ENCODE results near the gene RNF169. TPM values are rescaled to one million over a fixed set of nuclear protein-coding genes. Genes with fewer than 3 reads are reported as not detected.

Gene RNF169
- total RNA-seq, 1 experiment from 2014 or later, result 13.0 TPM

DNA sequence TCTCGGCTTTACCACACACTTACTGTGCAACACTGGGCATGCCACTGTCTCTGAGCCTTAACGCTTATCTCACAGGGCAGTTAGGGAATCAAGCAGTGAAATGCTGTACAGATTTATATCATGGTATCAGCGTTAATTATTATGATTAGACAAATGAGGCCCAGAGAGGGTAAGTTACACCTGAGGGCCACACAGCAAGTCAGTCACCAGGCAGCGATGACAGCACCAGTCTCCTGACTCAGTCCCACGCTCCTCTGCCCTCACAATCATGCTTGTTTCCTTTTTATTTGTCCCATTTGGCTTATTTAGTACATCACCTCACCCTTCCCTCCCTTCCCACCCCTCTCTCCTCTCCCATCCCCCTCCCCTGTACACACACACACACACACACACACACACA, 29.6 kb upstream of the RNF169 start:
- Histone ChIP-seq H2BK15ac (ENCODE audit: low read depth, low read length) (no peak overlapping the region), H3K27ac (ENCODE audit: insufficient read length, low read depth, low read length) (no peak overlapping the region), H3K27me3 (ENCODE audit: insufficient read depth, low read length) (no peaks in the 10 kb centered on the region), H2BK5ac (ENCODE audit: insufficient read length, low read length) (no peak overlapping the region), H3K4ac (ENCODE audit: low read depth, low read length) (no peak overlapping the region), H2BK20ac (ENCODE audit: low read depth, low read length, poor library complexity, severe bottlenecking) (no peak overlapping the region), H3K18ac (ENCODE audit: insufficient read length, low read depth, low read length) (no peak overlapping the region), H3K4me1 (ENCODE audit: insufficient read depth, low read length) (peaks cover 3% of the 10 kb centered on the region; the same call in 1 of the 2 replicates), H4K20me1 (ENCODE audit: control insufficient read depth, insufficient read depth, insufficient read length) (no peaks in the 10 kb centered on the region), H2BK120ac (ENCODE audit: low read depth, low read length, poor library complexity, severe bottlenecking) (no peak overlapping the region), H3K4me2 (ENCODE audit: insufficient read depth, insufficient read length, low read length) (no peak overlapping the region), H3K9ac (ENCODE audit: extremely low read depth, insufficient read length, low read length) (no peak overlapping the region), H2BK12ac (ENCODE audit: insufficient read length, low read depth, low read length) (no peak overlapping the region), H4K5ac (ENCODE audit: insufficient read length, low read depth, low read length) (no peak overlapping the region), H3K79me1 (ENCODE audit: insufficient read depth, low read depth, low read length, poor library complexity, severe bottlenecking) (no peaks in the 10 kb centered on the region), H3K23ac (ENCODE audit: insufficient read length, low read depth, low read length) (no peak overlapping the region), H2AK5ac (ENCODE audit: insufficient read length, low read length) (no peak overlapping the region), H4K8ac (replicated peaks; ENCODE audit: insufficient read length, low read depth, low read length) (no peak overlapping the region), H2AFZ (ENCODE audit: low read length) (no peak overlapping the region), H3K23me2 (ENCODE audit: insufficient read length, low read depth, low read length, poor library complexity, severe bottlenecking) (no peaks in the 10 kb centered on the region), H4K91ac (ENCODE audit: insufficient read length, low read depth, low read length) (no peak overlapping the region), H3K79me2 (ENCODE audit: insufficient read depth, low read length) (no peaks in the 10 kb centered on the region), H3T11ph (ENCODE audit: low read length) (no peak overlapping the region), H3K14ac (ENCODE audit: insufficient read depth, low read length) (no peak overlapping the region), H3K9me3 (ENCODE audit: control insufficient read depth, low read depth, low read length) (no peaks in the 10 kb centered on the region), H3K56ac (ENCODE audit: insufficient read length, low read depth, low read length) (no peak overlapping the region)
- Mint-ChIP-seq H3K4me3 (no peak overlapping the region), H3K4me1 (peaks cover 10 to 27% of the 10 kb centered on the region in 2 experiments), H3K9me3 (no peaks in the 10 kb centered on the region), H3K27me3 (ENCODE audit: low read depth) (peaks cover 18% of the 10 kb centered on the region), H3K27ac (peak overlapping the region in 1 of 3 experiments; percentile 70; a peak in 1 of 7 replicates), H3K36me3 (ENCODE audit: insufficient read depth in 1 of 3, low read depth in 3 of 3) (no peaks in the 10 kb centered on the region)
- no CpG with 5 or more reads among the region's 5 CpGs for WGBS (ENCODE audit: extremely low coverage, insufficient read length, low lambda C conversion rate)
- no peak for DNase-seq
- TF ChIP-seq, protein P1, sequence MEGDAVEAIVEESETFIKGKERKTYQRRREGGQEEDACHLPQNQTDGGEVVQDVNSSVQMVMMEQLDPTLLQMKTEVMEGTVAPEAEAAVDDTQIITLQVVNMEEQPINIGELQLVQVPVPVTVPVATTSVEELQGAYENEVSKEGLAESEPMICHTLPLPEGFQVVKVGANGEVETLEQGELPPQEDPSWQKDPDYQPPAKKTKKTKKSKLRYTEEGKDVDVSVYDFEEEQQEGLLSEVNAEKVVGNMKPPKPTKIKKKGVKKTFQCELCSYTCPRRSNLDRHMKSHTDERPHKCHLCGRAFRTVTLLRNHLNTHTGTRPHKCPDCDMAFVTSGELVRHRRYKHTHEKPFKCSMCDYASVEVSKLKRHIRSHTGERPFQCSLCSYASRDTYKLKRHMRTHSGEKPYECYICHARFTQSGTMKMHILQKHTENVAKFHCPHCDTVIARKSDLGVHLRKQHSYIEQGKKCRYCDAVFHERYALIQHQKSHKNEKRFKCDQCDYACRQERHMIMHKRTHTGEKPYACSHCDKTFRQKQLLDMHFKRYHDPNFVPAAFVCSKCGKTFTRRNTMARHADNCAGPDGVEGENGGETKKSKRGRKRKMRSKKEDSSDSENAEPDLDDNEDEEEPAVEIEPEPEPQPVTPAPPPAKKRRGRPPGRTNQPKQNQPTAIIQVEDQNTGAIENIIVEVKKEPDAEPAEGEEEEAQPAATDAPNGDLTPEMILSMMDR (conservative IDR thresholded peaks at IDR 0.05), result no peak

Measured in H9 (cell line).